Astrocyte (in vitro differentiated cells and primary cell): ENCODE measurements around the gene P2RX4. TPM values are rescaled to one million over a fixed set of nuclear protein-coding genes. Genes with fewer than 3 reads are reported as not detected.

Experiments
- DNase-seq: peaks from one replicate; pipeline ENCODE4 v3.0.0-alpha.2; 2010; ENCODE audit warnings: low read depth
- FAIRE-seq: peaks from 2 replicates; lab custom pipeline; 2011; peaks lifted over from hg19 to GRCh38; lab: Jason Lieb, UNC
- H2AFZ ChIP-seq: 2 replicates; pipeline ENCODE4 v1.6.0; 2012; ENCODE audit warnings: low read depth, low read length, inconsistent platforms
- H3K27ac ChIP-seq: 2 replicates; pipeline ENCODE4 v1.5.1; 2011; ENCODE audit warnings: low read depth, low read length, inconsistent platforms
- H3K27me3 ChIP-seq: 2 replicates; pipeline ENCODE4 v1.6.0; 2011; ENCODE audit warnings: low read length, inconsistent platforms; ENCODE audit not compliant: insufficient read depth
- H3K36me3 ChIP-seq: 2 replicates; pipeline ENCODE4 v1.5.1; 2011; ENCODE audit warnings: low read length, inconsistent platforms; ENCODE audit not compliant: insufficient read depth
- H3K4me1 ChIP-seq: 2 replicates; pipeline ENCODE4 v1.5.1; 2011; ENCODE audit warnings: low read length, inconsistent platforms; ENCODE audit not compliant: insufficient read depth
- H3K4me2 ChIP-seq: 2 replicates; pipeline ENCODE4 v1.6.0; 2012; ENCODE audit warnings: low read length, inconsistent platforms
- H3K4me3 ChIP-seq: 2 replicates; pipeline ENCODE4 v1.5.1; 2011; ENCODE audit warnings: low read depth, mild to moderate bottlenecking, low read length, inconsistent platforms; ENCODE audit not compliant: insufficient read depth
- H3K79me2 ChIP-seq: 2 replicates; pipeline ENCODE4 v1.6.0; 2012; ENCODE audit warnings: mild to moderate bottlenecking, low read length, inconsistent platforms; ENCODE audit not compliant: insufficient read depth
- H3K9ac ChIP-seq: 2 replicates; pipeline ENCODE4 v1.6.0; 2012; ENCODE audit warnings: mild to moderate bottlenecking, low read length, inconsistent platforms
- H3K9me3 ChIP-seq: 2 replicates; pipeline ENCODE4 v1.5.1; 2012; ENCODE audit warnings: low read depth, mild to moderate bottlenecking, low read length, inconsistent platforms; ENCODE audit not compliant: insufficient read depth
- H4K20me1 ChIP-seq: 2 replicates; pipeline ENCODE4 v1.6.0; 2012; ENCODE audit warnings: low read length, inconsistent platforms; ENCODE audit not compliant: insufficient read depth
- H3K27ac Mint-ChIP-seq: one replicate; pipeline ENCODE4 v1.8.0; 2021; ENCODE audit warnings: mild to moderate bottlenecking, mixed read lengths; ENCODE audit not compliant: unreplicated experiment
- H3K27me3 Mint-ChIP-seq: one replicate; pipeline ENCODE4 v1.8.0; 2021; ENCODE audit warnings: low read depth, mixed read lengths; ENCODE audit not compliant: unreplicated experiment
- H3K36me3 Mint-ChIP-seq: one replicate; pipeline ENCODE4 v1.8.0; 2021; ENCODE audit warnings: low read depth, mixed read lengths; ENCODE audit not compliant: unreplicated experiment
- H3K4me1 Mint-ChIP-seq: one replicate; pipeline ENCODE4 v1.8.0; 2021; ENCODE audit warnings: low read depth, mixed read lengths; ENCODE audit not compliant: unreplicated experiment
- H3K4me3 Mint-ChIP-seq: one replicate; pipeline ENCODE4 v1.8.0; 2021; ENCODE audit warnings: mild to moderate bottlenecking, moderate library complexity, mixed read lengths; ENCODE audit not compliant: unreplicated experiment
- H3K9me3 Mint-ChIP-seq: one replicate; pipeline ENCODE4 v1.8.0; 2021; ENCODE audit warnings: mild to moderate bottlenecking, mixed read lengths; ENCODE audit not compliant: unreplicated experiment
- EZH2 ChIP-seq: IDR thresholded peaks from 2 replicates; pipeline ENCODE4 v1.6.1; 2012; ENCODE audit warnings: mild to moderate bottlenecking, low read length, inconsistent platforms; ENCODE audit not compliant: insufficient read depth
- total RNA-seq: library from RNA; stranded (reverse); gene quantifications from 2 replicates; pipeline ENCODE4 v1.2.1, GENCODE V29; 2021
- TF ChIP-seq, protein P1 (sequence below): IDR thresholded peaks from 2 replicates; pipeline ENCODE4 v1.5.1; 2011; ENCODE audit warnings: low read depth, mild to moderate bottlenecking, inconsistent platforms, low read length, moderate library complexity; ENCODE audit not compliant: insufficient read depth

Gene P2RX4
- total RNA-seq, 1 donor from 2014 or later: 13.9 TPM

GRCh38 chr12:121233628-121234020 lies 23.7 kb downstream of the P2RX4 start:
- H3K4me3 Mint-ChIP-seq: no peak overlapping the region
- Histone ChIP-seq H3K4me2 (no peak overlapping the region), H3K4me3 (no peak overlapping the region), H4K20me1 (no peaks in the 10 kb centered on the region), H3K9me3 (no peaks in the 10 kb centered on the region), H3K4me1 (no peaks in the 10 kb centered on the region), H3K27me3 (no peaks in the 10 kb centered on the region), H3K9ac (no peak overlapping the region), H3K36me3 (no peaks in the 10 kb centered on the region), H3K79me2 (no peaks in the 10 kb centered on the region), H3K27ac (no peak overlapping the region), H2AFZ (no peak overlapping the region)
- H3K36me3 Mint-ChIP-seq: peaks cover 9% of the 10 kb centered on the region
- no peak overlapping the region for H3K27ac Mint-ChIP-seq
- DNase-seq (no peak), FAIRE-seq (no peak)
- no peak for TF ChIP-seq EZH2
- TF ChIP-seq, protein P1, sequence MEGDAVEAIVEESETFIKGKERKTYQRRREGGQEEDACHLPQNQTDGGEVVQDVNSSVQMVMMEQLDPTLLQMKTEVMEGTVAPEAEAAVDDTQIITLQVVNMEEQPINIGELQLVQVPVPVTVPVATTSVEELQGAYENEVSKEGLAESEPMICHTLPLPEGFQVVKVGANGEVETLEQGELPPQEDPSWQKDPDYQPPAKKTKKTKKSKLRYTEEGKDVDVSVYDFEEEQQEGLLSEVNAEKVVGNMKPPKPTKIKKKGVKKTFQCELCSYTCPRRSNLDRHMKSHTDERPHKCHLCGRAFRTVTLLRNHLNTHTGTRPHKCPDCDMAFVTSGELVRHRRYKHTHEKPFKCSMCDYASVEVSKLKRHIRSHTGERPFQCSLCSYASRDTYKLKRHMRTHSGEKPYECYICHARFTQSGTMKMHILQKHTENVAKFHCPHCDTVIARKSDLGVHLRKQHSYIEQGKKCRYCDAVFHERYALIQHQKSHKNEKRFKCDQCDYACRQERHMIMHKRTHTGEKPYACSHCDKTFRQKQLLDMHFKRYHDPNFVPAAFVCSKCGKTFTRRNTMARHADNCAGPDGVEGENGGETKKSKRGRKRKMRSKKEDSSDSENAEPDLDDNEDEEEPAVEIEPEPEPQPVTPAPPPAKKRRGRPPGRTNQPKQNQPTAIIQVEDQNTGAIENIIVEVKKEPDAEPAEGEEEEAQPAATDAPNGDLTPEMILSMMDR: no peak
- H3K4me1 Mint-ChIP-seq: no peaks in the 10 kb centered on the region
- H3K9me3 Mint-ChIP-seq: no peaks in the 10 kb centered on the region
- no peaks in the 10 kb centered on the region for H3K27me3 Mint-ChIP-seq

GRCh38 chr12:121236776-121237175 lies 26.8 kb downstream of the P2RX4 start:
- H3K9me3 Mint-ChIP-seq: no peaks in the 10 kb centered on the region
- TF ChIP-seq, protein P1: no peak
- TF ChIP-seq EZH2: no peak
- Histone ChIP-seq H3K27ac (no peak overlapping the region), H4K20me1 (no peaks in the 10 kb centered on the region), H3K9me3 (no peaks in the 10 kb centered on the region), H3K36me3 (peaks cover 3% of the 10 kb centered on the region), H3K4me1 (no peaks in the 10 kb centered on the region), H3K9ac (no peak overlapping the region), H2AFZ (no peak overlapping the region), H3K27me3 (no peaks in the 10 kb centered on the region), H3K4me3 (no peak overlapping the region), H3K79me2 (no peaks in the 10 kb centered on the region), H3K4me2 (no peak overlapping the region)
- H3K27me3 Mint-ChIP-seq: no peaks in the 10 kb centered on the region
- peaks cover 3% of the 10 kb centered on the region for H3K4me1 Mint-ChIP-seq
- FAIRE-seq (no peak), DNase-seq (no peak)
- H3K36me3 Mint-ChIP-seq: peaks cover 9% of the 10 kb centered on the region
- no peak overlapping the region for H3K4me3 Mint-ChIP-seq
- H3K27ac Mint-ChIP-seq: no peak overlapping the region

DNA sequence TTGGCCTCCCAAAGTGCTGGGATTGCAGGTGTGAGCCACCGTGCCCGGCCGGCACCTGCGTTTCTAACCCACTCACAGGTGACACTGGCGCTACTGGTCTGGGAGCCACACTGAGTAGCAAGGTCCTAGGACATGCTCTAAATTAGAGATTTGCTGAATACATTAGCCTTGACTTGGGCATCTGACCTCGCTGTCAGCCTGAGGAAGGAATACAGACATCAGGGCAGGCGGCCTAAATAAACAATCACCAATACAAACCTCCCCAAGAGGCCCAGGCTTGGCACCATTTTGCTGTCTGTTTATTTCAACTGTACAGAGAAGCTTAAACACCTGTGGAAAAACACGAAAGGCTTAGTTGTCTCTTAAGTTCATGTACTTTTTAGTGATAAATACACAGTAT lies 27.5 kb downstream of the P2RX4 start:
- Histone ChIP-seq H2AFZ (no peak overlapping the region), H3K27ac (no peak overlapping the region), H3K4me2 (no peak overlapping the region), H3K36me3 (peaks cover 3% of the 10 kb centered on the region), H3K4me1 (no peaks in the 10 kb centered on the region), H3K27me3 (no peaks in the 10 kb centered on the region), H4K20me1 (no peaks in the 10 kb centered on the region), H3K9ac (no peak overlapping the region), H3K9me3 (no peaks in the 10 kb centered on the region), H3K79me2 (no peaks in the 10 kb centered on the region), H3K4me3 (no peak overlapping the region)
- no peaks in the 10 kb centered on the region for H3K27me3 Mint-ChIP-seq
- TF ChIP-seq, protein P1: no peak
- TF ChIP-seq EZH2: no peak
- H3K9me3 Mint-ChIP-seq: no peaks in the 10 kb centered on the region
- H3K27ac Mint-ChIP-seq: no peak overlapping the region
- peaks cover 3% of the 10 kb centered on the region for H3K4me1 Mint-ChIP-seq
- H3K36me3 Mint-ChIP-seq: peaks cover 9% of the 10 kb centered on the region
- H3K4me3 Mint-ChIP-seq: no peak overlapping the region
- DNase-seq (no peak), FAIRE-seq (no peak)
